ENCODE measurements around the gene HRH1.
"Not testable (repeated sequence)": the region's sequence is repeated elsewhere in the genome, so short reads cannot be mapped to it uniquely, and the experiment has no call there.

The HRH1 gene

GRCh38 chr3:11140030-11140712 lies 14.1 kb upstream of the HRH1 start:
- peak in 2 of 56 donors; percentile 3 to 12 for DNase-seq

GRCh38 chr3:11140713-11141104 lies 13.6 kb upstream of the HRH1 start:
- no peak for DNase-seq

GRCh38 chr3:11143476-11143875 lies 10.8 kb upstream of the HRH1 start:
- no peak for DNase-seq

GRCh38 chr3:11144996-11145395 lies 9.3 kb upstream of the HRH1 start:
- no peak for DNase-seq

GRCh38 chr3:11145888-11146287 lies 8.4 kb upstream of the HRH1 start:
- DNase-seq: no peak

- DNase-seq: no peak
Measured at GRCh38 chr3:11146773-11147660, 7.3 kb upstream of the HRH1 start.

- no peak for DNase-seq
Measured at GRCh38 chr3:11150256-11150655, 4.0 kb upstream of the HRH1 start.

GRCh38 chr3:11152301-11152700 lies 2.0 kb upstream of the HRH1 start:
- no peak for DNase-seq

- DNase-seq: peak in 3 of 56 donors; percentile 46 to 48 (median 47)
Measured at GRCh38 chr3:11154953-11155325, 646 bp downstream of the HRH1 start.

GRCh38 chr3:11155341-11156025 lies 1.2 kb downstream of the HRH1 start:
- DNase-seq: peak in 48 of 56 donors; percentile 8 to 85 (median 44)

GRCh38 chr3:11156026-11156410 lies 1.7 kb downstream of the HRH1 start:
- no peak for DNase-seq

- no peak for DNase-seq
Measured at GRCh38 chr3:11157421-11157820, 3.1 kb downstream of the HRH1 start.

- DNase-seq: no peak
Measured at GRCh38 chr3:11159421-11159904, 5.2 kb downstream of the HRH1 start.

- DNase-seq: no peak
Measured at GRCh38 chr3:11161666-11162065, 7.4 kb downstream of the HRH1 start.

- no peak for DNase-seq
Measured at GRCh38 chr3:11162401-11163345, 8.4 kb downstream of the HRH1 start.

GRCh38 chr3:11164607-11165006 lies 10.3 kb downstream of the HRH1 start:
- DNase-seq: no peak

GRCh38 chr3:11165476-11165875 lies 11.2 kb downstream of the HRH1 start:
- peak in 7 of 56 donors; percentile 5 to 21 (median 18) for DNase-seq

GRCh38 chr3:11166807-11167400 lies 12.6 kb downstream of the HRH1 start:
- DNase-seq: not testable (repeated sequence)

GRCh38 chr3:11167590-11167989 lies 13.3 kb downstream of the HRH1 start:
- no peak for DNase-seq

- no peak for DNase-seq
Measured at GRCh38 chr3:11168406-11168805, 14.1 kb downstream of the HRH1 start.

Data from nucleus accumbens (tissue), 56 donors.